Thoracic aorta (tissue), 2 donors: ENCODE results near the gene MSI2. TPM values are rescaled to one million over a fixed set of nuclear protein-coding genes. Genes with fewer than 3 reads are reported as not detected.

Experiments
- ATAC-seq: fragments of 150-250 bp; one replicate; pipeline ENCODE4 v1.8.0; 2017; ENCODE audit warnings: low read depth; ENCODE audit not compliant: insufficient number of reproducible peaks, low FRiP score
- DNase-seq: peaks from one replicate; pipeline ENCODE4 v3.0.0-alpha.2; 2020; ENCODE audit warnings: low spot score
- H3K27ac ChIP-seq, 2 donors: fragments of 200-600 bp; sonication (generic); 1 replicate in 1 of 2; 2 replicates in 1 of 2; pipeline ENCODE4 v1.5.1; 2016; ENCODE audit warnings: mild to moderate bottlenecking in 2 of 2, moderate library complexity in 2 of 2
- H3K27me3 ChIP-seq: fragments of 200-600 bp; sonication (generic); replicated peaks from 2 replicates; pipeline ENCODE4 v1.6.0; 2016; ENCODE audit warnings: mild to moderate bottlenecking; ENCODE audit not compliant: insufficient read depth
- H3K36me3 ChIP-seq: fragments of 200-600 bp; sonication (generic); one replicate; pipeline ENCODE4 v1.5.1; 2016
- H3K4me1 ChIP-seq, 2 donors: fragments of 200-600 bp; sonication (generic); 1 replicate in 1 of 2; 2 replicates in 1 of 2; pipeline versions ENCODE4 v1.5.1 to v1.6.0; 2016; ENCODE audit warnings: low read depth in 2 of 2, mild to moderate bottlenecking in 1 of 2; ENCODE audit not compliant: control insufficient read depth in 1 of 2
- H3K4me3 ChIP-seq: fragments of 200-600 bp; sonication (generic); 2 replicates; pipeline ENCODE4 v1.5.1; 2016; ENCODE audit warnings: mild to moderate bottlenecking
- H3K9me3 ChIP-seq: fragments of 200-600 bp; sonication (generic); 2 replicates; pipeline ENCODE4 v1.5.1; 2016
- CTCF ChIP-seq: fragments of 200-600 bp; sonication (generic); IDR thresholded peaks from one replicate; pipeline ENCODE4 v1.5.1; 2019; ENCODE audit warnings: antibody characterized with exemption
- total RNA-seq, 2 donors: library from RNA; depleted of rRNA; stranded (reverse); fragments of >200 nt; gene quantifications; one replicate each; pipeline versions ENCODE4 v1.1.0 to v1.2.3, GENCODE V29; 2016

Gene MSI2
- total RNA-seq, 2 donors from 2014 or later, result 32.1 to 46.2 TPM

- Histone ChIP-seq H3K9me3 (peaks cover 14% of the 10 kb centered on the region), H3K27me3 (no peaks in the 10 kb centered on the region)
- no peak for ATAC-seq
Observed at GRCh38 chr17:57385975-57386374, 129.7 kb downstream of the MSI2 start.

GRCh38 chr17:57387575-57387974, 131.3 kb downstream of the MSI2 start:
- TF ChIP-seq CTCF, result no peak
- Histone ChIP-seq H3K27ac (no peak overlapping the region), H3K27me3 (no peaks in the 10 kb centered on the region), H3K36me3 (no peaks in the 10 kb centered on the region), H3K4me1 (no peaks in the 10 kb centered on the region), H3K4me3 (no peak overlapping the region), H3K9me3 (peaks cover 14% of the 10 kb centered on the region)
- no peak for ATAC-seq
- no peak for DNase-seq

More at GRCh38 chr17:57385975-57386374, 129.7 kb downstream of the MSI2 start:
- no peaks in the 10 kb centered on the region for H3K4me1 ChIP-seq
- no peaks in the 10 kb centered on the region for H3K36me3 ChIP-seq
- DNase-seq, result no peak
- no peak overlapping the region for H3K4me3 ChIP-seq
- no peak for TF ChIP-seq CTCF
- no peak overlapping the region for H3K27ac ChIP-seq

- DNase-seq, result no peak
Observed at GRCh38 chr17:57388131-57388725, 131.9 kb downstream of the MSI2 start.

GRCh38 chr17:57389473-57389872, 133.2 kb downstream of the MSI2 start:
- no peaks in the 10 kb centered on the region for H3K27me3 ChIP-seq
- no peak for ATAC-seq
- no peak for TF ChIP-seq CTCF

More at GRCh38 chr17:57388131-57388725, 131.9 kb downstream of the MSI2 start:
- TF ChIP-seq CTCF, result no peak
- Histone ChIP-seq H3K4me3 (no peak overlapping the region), H3K36me3 (no peaks in the 10 kb centered on the region), H3K27ac (no peak overlapping the region), H3K27me3 (no peaks in the 10 kb centered on the region), H3K4me1 (no peaks in the 10 kb centered on the region), H3K9me3 (peaks cover 16% of the 10 kb centered on the region)
- no peak for ATAC-seq

GRCh38 chr17:57391076-57391825, 134.9 kb downstream of the MSI2 start:
- Histone ChIP-seq H3K4me3 (no peak overlapping the region), H3K4me1 (no peaks in the 10 kb centered on the region), H3K36me3 (no peaks in the 10 kb centered on the region), H3K27ac (no peak overlapping the region), H3K27me3 (no peaks in the 10 kb centered on the region), H3K9me3 (peaks cover 20% of the 10 kb centered on the region)
- DNase-seq (no peak), ATAC-seq (no peak)
- no peak for TF ChIP-seq CTCF

More at GRCh38 chr17:57389473-57389872, 133.2 kb downstream of the MSI2 start:
- peaks cover 20% of the 10 kb centered on the region for H3K9me3 ChIP-seq
- no peak overlapping the region for H3K4me3 ChIP-seq
- DNase-seq, result no peak
- H3K36me3 ChIP-seq, result no peaks in the 10 kb centered on the region
- no peak overlapping the region for H3K27ac ChIP-seq
- H3K4me1 ChIP-seq, result no peaks in the 10 kb centered on the region
